Epithelial cell of esophagus (primary cell): Measurements from ENCODE around the gene AKR7A2.

ENCODE experiments used
- DNase-seq: peaks from one replicate; pipeline ENCODE4 v3.0.0; 2010; ENCODE audit warnings: low read depth
- H3K4me3 ChIP-seq: 2 replicates; pipeline ENCODE4 v1.5.1; 2011; ENCODE audit warnings: mild to moderate bottlenecking, low read length, control low read depth
- CTCF ChIP-seq: IDR thresholded peaks from 2 replicates; pipeline ENCODE4 v1.5.1; 2011; ENCODE audit warnings: low read depth, mild to moderate bottlenecking, low read length, control low read depth, inconsistent platforms; ENCODE audit not compliant: insufficient read depth; ENCODE audit errors: missing control alignments

AKR7A2 gene

DNA sequence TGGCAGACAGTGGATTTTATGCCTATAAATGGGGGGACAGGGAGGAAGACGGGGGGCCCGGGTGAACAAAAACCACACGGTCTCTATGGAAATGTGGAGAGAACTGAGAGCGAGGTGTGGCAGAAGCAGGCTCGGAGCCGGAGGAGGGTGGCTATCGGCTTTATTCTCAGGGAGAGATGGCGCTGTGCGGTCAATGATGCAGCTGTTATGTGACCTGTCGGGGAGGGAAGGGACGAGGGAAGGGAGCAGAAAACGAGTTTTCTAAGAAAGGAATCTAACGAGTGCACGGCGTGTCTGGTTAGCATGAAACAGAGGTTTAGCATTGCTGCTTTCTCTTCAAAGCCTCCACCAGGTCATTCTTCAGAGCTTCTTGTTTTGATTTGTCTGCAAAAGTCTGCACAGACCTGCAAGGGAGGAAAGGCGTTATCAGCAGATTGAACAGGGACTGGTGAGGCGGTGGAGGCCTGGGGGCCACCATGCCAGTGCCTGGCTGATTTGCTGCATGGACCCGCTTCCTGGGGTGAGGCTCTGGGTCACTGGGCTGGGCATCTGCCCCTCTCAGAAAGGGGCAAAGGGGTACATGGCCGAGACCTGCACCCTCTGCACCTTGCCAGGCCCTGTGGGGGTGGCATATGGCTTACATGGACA lies 27.4 kb upstream of the AKR7A2 start:
- DNase-seq = no peak
- no peak overlapping the region for H3K4me3 ChIP-seq
- no peak for TF ChIP-seq CTCF

GRCh38 chr1:19338323-19338762 lies 26.4 kb upstream of the AKR7A2 start:
- H3K4me3 ChIP-seq = no peak overlapping the region
- peak; percentile 65 for DNase-seq
- peak; percentile 75 for TF ChIP-seq CTCF

DNA sequence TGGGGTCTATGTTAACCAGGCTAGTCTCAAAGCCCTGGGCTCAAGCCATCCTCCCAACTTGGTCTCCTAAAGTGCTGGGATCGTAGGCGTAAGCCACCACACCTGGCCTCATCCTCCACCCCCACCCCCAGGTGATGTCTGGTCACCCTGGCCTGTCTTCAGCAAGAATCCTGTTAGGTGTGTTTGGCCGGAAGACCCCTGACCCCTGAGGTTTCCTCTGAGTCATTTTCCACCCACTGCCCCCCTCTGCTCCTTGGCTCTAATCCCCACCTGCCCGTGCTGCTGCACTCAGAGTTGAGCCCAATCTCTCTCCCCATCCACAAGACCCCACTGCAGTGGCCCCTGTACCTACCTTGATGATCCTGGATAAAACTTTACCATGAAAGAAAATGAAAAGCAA lies 25.3 kb upstream of the AKR7A2 start:
- no peak overlapping the region for H3K4me3 ChIP-seq
- TF ChIP-seq CTCF = no peak
- DNase-seq = no peak

DNA sequence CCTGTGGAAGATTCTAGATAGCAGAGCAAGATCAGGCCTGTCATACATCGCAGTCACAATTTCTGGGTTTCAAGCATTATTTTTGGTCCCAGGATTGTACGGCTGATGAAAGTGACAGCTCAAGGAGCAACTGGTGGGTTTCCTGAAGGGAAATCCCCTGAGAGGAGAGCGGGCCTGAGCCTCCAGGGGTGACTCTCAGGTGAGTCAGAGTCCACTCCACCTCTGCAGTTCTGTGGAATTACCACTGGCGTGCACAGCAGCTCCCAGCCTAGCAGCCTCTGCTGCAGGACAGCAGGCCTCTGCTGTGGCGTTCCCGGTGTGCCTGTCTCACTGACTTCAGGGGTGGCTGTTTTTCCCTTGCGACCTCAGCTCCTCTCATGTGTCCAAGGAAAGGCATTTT lies 24.6 kb upstream of the AKR7A2 start:
- peak; percentile 74 for DNase-seq
- H3K4me3 ChIP-seq = no peak overlapping the region

GRCh38 chr1:19333587-19334354 lies 21.8 kb upstream of the AKR7A2 start:
- H3K4me3 ChIP-seq = no peak overlapping the region
- no peak for TF ChIP-seq CTCF
- no peak for DNase-seq

More for the DNA sequence above, 24.6 kb upstream of the AKR7A2 start:
- no peak for TF ChIP-seq CTCF

DNA sequence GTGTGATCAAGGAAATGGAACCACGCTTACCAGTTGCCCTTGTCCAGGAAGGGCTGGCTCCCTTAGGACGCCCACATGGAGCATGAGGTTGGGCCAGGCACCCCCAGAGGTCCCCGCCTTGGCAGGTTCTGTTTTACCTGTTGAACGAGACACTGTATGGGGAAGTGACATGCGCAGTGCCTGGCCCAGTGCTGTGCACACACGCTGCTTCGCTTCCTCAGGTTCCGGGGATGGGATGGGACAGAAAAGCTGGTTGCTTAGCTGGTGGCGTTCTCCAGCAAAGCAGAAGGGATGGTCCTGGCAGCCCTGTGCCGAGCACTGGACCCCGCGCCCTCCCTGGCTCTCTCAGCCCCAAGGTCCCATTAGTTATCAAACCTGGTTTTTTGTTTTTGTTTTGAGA lies 20.9 kb upstream of the AKR7A2 start:
- no peak for DNase-seq
- no peak overlapping the region for H3K4me3 ChIP-seq
- TF ChIP-seq CTCF = no peak
